B cell (primary cell): ENCODE results near the gene ADAP1. TPM values are rescaled to one million over a fixed set of nuclear protein-coding genes. Genes with fewer than 3 reads are reported as not detected.

Source experiments
- ATAC-seq: fragments of 200-7000 bp; cut with Tn5 transposase; one replicate; pipeline ENCODE4 v1.10.0; 2021; ENCODE audit warnings: low read depth, mild to moderate bottlenecking, moderate number of reproducible peaks, moderate library complexity
- CTCF ChIA-PET: fragments of 350-600 bp; sonication (Branson Sonifier 250); formaldehyde crosslinking; loops from one replicate; lab custom pipeline; 2021; ENCODE audit warnings: antibody characterized with exemption, inconsistent platforms; lab: Charles Lee
- POLR2A ChIA-PET: fragments of 350-600 bp; sonication (Branson Sonifier 250); formaldehyde crosslinking; loops from one replicate; lab custom pipeline; 2021; ENCODE audit warnings: antibody characterized with exemption; lab: Charles Lee
- DNase-seq: peaks from one replicate; pipeline ENCODE4 v3.0.0; 2013
- H2AFZ ChIP-seq: 2 replicates; pipeline ENCODE4 v1.6.1; 2012; ENCODE audit warnings: mild to moderate bottlenecking, low read depth, low read length; ENCODE audit not compliant: insufficient read depth, poor library complexity, severe bottlenecking
- H3K27ac ChIP-seq, 2 donors: 1 replicate in 1 of 2; 2 replicates in 1 of 2; pipeline ENCODE4 v1.5.1; 2012 to 2013; ENCODE audit warnings: low read length in 2 of 2, mild to moderate bottlenecking in 2 of 2, moderate library complexity in 1 of 2
- H3K27me3 ChIP-seq, 4 experiments: fragments of 200-600 bp in 1 of 4; sonication (generic) in 1 of 4; replicated peaks in 1 of 4; 1 replicate in 2 of 4; 2 replicates in 2 of 4; pipeline versions ENCODE4 v1.6.1 to v1.7.0; 2013 to 2016; ENCODE audit warnings: low read length in 3 of 4, mild to moderate bottlenecking in 2 of 4, mixed read lengths in 1 of 4, moderate library complexity in 1 of 4; ENCODE audit not compliant: insufficient read depth in 4 of 4, control insufficient read depth in 3 of 4; ENCODE audit errors: control extremely low read depth in 1 of 4
- H3K36me3 ChIP-seq, 2 experiments: replicated peaks in 1 of 2; 1 replicate in 1 of 2; 2 replicates in 1 of 2; pipeline versions ENCODE4 v1.6.1 to v1.7.1; 2013; ENCODE audit warnings: low read length in 1 of 2; ENCODE audit not compliant: insufficient read depth in 2 of 2, control insufficient read depth in 1 of 2; ENCODE audit errors: control extremely low read depth in 1 of 2, extremely low read depth in 1 of 2
- H3K4me1 ChIP-seq, 2 donors: fragments of 200-600 bp in 1 of 2; sonication (generic) in 1 of 2; 1 replicate in 1 of 2; 2 replicates in 1 of 2; pipeline versions ENCODE4 v1.5.1 to v1.6.1; 2013 to 2017; ENCODE audit warnings: low read length in 2 of 2; ENCODE audit not compliant: control insufficient read depth in 2 of 2, insufficient read depth in 2 of 2
- H3K4me2 ChIP-seq: replicated peaks from 2 replicates; pipeline ENCODE3; 2012; ENCODE audit warnings: mild to moderate bottlenecking, low read depth, low read length; ENCODE audit not compliant: poor library complexity, severe bottlenecking
- H3K4me3 ChIP-seq, 5 experiments: fragments of 200-600 bp in 1 of 5; sonication (generic) in 1 of 5; 1 replicate in 3 of 5; 2 replicates in 2 of 5; pipeline versions ENCODE4 v1.5.1 to v1.7.0; 2011 to 2016; ENCODE audit warnings: low read length in 4 of 5, mild to moderate bottlenecking in 4 of 5, low read depth in 2 of 5, control low read depth in 1 of 5, moderate library complexity in 1 of 5; ENCODE audit not compliant: insufficient read depth in 1 of 5; ENCODE audit errors: control extremely low read depth in 1 of 5, extremely low read depth in 1 of 5
- H3K79me2 ChIP-seq: fragments of 200-600 bp; sonication (generic); one replicate; pipeline ENCODE4 v1.6.0; 2016; ENCODE audit warnings: low read length; ENCODE audit not compliant: control insufficient read depth, insufficient read depth
- H3K9ac ChIP-seq: fragments of 200-600 bp; sonication (generic); 2 replicates; pipeline ENCODE4 v1.6.1; 2017; ENCODE audit warnings: mild to moderate bottlenecking, low read length, moderate library complexity
- H3K9me3 ChIP-seq, 3 donors: one replicate each; pipeline versions ENCODE4 v1.6.1 to v1.7.1; 2013; ENCODE audit warnings: low read length in 2 of 3; ENCODE audit not compliant: control insufficient read depth in 2 of 3, insufficient read depth in 1 of 3; ENCODE audit errors: control extremely low read depth in 1 of 3
- H4K20me1 ChIP-seq: 2 replicates; pipeline ENCODE4 v1.6.0; 2012; ENCODE audit warnings: mild to moderate bottlenecking, low read length; ENCODE audit not compliant: insufficient read depth, control insufficient read depth, poor library complexity, severe bottlenecking
- H3K27ac Mint-ChIP-seq: one replicate; pipeline ENCODE4 v1.8.0; 2021; ENCODE audit warnings: mixed read lengths
- H3K27me3 Mint-ChIP-seq: one replicate; pipeline ENCODE4 v1.8.0; 2021; ENCODE audit warnings: mixed read lengths
- H3K4me1 Mint-ChIP-seq: one replicate; pipeline ENCODE4 v1.8.0; 2021; ENCODE audit warnings: mixed read lengths
- H3K4me3 Mint-ChIP-seq: one replicate; pipeline ENCODE4 v1.8.0; 2021; ENCODE audit warnings: mixed read lengths
- H3K9me3 Mint-ChIP-seq: one replicate; pipeline ENCODE4 v1.8.0; 2022; ENCODE audit warnings: mixed read lengths; ENCODE audit not compliant: insufficient read depth
- CTCF ChIP-seq: fragments of 200-600 bp; IDR thresholded peaks from one replicate; pipeline ENCODE4 v1.8.0; 2022; ENCODE audit warnings: antibody characterized with exemption, mild to moderate bottlenecking
- EZH2 ChIP-seq: IDR thresholded peaks from 2 replicates; pipeline ENCODE4 v1.6.1; 2012; ENCODE audit warnings: borderline replicate concordance, low read depth, mild to moderate bottlenecking, moderate library complexity, low read length; ENCODE audit not compliant: insufficient read depth, poor library complexity, severe bottlenecking
- WGBS: methylation state at CpG from one replicate; pipeline ENCODE4 v1.1.5; 2013; ENCODE audit warnings: missing lambda C conversion rate; ENCODE audit not compliant: insufficient coverage; 5-methylcytosine and 5-hydroxymethylcytosine counted together
- intact Hi-C: fragments of 100-400 bp; cut with micrococcal nuclease; formaldehyde crosslinking; loops from one replicate; pipeline ENCODE4 v1.10.0; 2022
- polyA plus RNA-seq: library from polyadenylated mRNA; depleted of rRNA; stranded (reverse); fragments of >200 nt; gene quantifications from 2 replicates; pipeline ENCODE4 v1.2.3, GENCODE V29; 2012
- total RNA-seq, 2 donors: library from RNA; stranded (reverse); fragments of 120-200 nt in 1 of 2; gene quantifications; 1 replicate in 1 of 2; 2 replicates in 1 of 2; pipeline versions ENCODE4 v1.2.3 to v1.2.4, GENCODE V29; 2013 to 2022

ADAP1 gene
- total and polyA plus RNA-seq, 2 donors (not counting 1 experiment from before 2014, with no cell fraction given), result 10.8 to 12.9 TPM

- Histone ChIP-seq H3K4me3 (no peak overlapping the region), H3K36me3 (no peaks in the 10 kb centered on the region), H3K9me3 (no peaks in the 10 kb centered on the region), H3K27me3 (peaks cover 0 to 40% (median 8%) of the 10 kb centered on the region in 4 experiments), H3K79me2 (no peaks in the 10 kb centered on the region), H3K27ac (no peak overlapping the region), H3K9ac (no peak overlapping the region), H3K4me1 (peaks cover 0 to 9% of the 10 kb centered on the region in 2 donors), H3K4me2 (no peak overlapping the region), H2AFZ (no peak overlapping the region), H4K20me1 (peaks cover 17% of the 10 kb centered on the region)
- ChIA-PET POLR2A (interaction anchor here (0.6 kb wide), 2 partner anchors 86 to 116 kb away, joined by 3 read pairs; no protein-coding TSS in a partner anchor), CTCF (interaction anchor here (1.0 to 1.2 kb wide), 2 partner anchors 77 to 155 kb away, joined by 3 to 5 read pairs; no protein-coding TSS in a partner anchor)
- Mint-ChIP-seq H3K27ac (no peak overlapping the region), H3K4me1 (peaks cover 6% of the 10 kb centered on the region), H3K27me3 (peaks cover 8% of the 10 kb centered on the region), H3K4me3 (no peak overlapping the region), H3K9me3 (no peaks in the 10 kb centered on the region)
- intact Hi-C loops, result no loop called here
- WGBS, result 76% methylated on average over 15 of the region's 15 CpGs
- DNase-seq, result no peak
- no peak for ATAC-seq
- TF ChIP-seq EZH2 (no peak), CTCF (no peak)
Observed at GRCh38 chr7:988963-989529, 34.6 kb upstream of the ADAP1 start.

GRCh38 chr7:988426-988911 lies 34.0 kb upstream of the ADAP1 start:
- CTCF ChIA-PET, result interaction anchor here (1.0 to 1.2 kb wide), 2 partner anchors 77 to 155 kb away, joined by 3 to 5 read pairs; no protein-coding TSS in a partner anchor
- H3K79me2 ChIP-seq, result no peaks in the 10 kb centered on the region
- no peak overlapping the region for H3K9ac ChIP-seq
- ATAC-seq (no peak), DNase-seq (no peak)
- H3K4me2 ChIP-seq, result no peak overlapping the region
- intact Hi-C loops, result no loop called here
- H3K9me3 Mint-ChIP-seq, result no peaks in the 10 kb centered on the region
- no peaks in the 10 kb centered on the region for H3K9me3 ChIP-seq
- peaks cover 8% of the 10 kb centered on the region for H3K27me3 Mint-ChIP-seq
- H2AFZ ChIP-seq, result no peak overlapping the region
- H3K27me3 ChIP-seq, result peaks cover 0 to 38% (median 7%) of the 10 kb centered on the region in 4 experiments
- POLR2A ChIA-PET, result no interaction called here
- H3K36me3 ChIP-seq, result no peaks in the 10 kb centered on the region
- peaks cover 6% of the 10 kb centered on the region for H3K4me1 Mint-ChIP-seq
- TF ChIP-seq CTCF (no peak), EZH2 (no peak)
- H3K27ac ChIP-seq, result no peak overlapping the region
- no peak overlapping the region for H3K4me3 Mint-ChIP-seq
- H4K20me1 ChIP-seq, result peaks cover 14% of the 10 kb centered on the region
- no peak overlapping the region for H3K27ac Mint-ChIP-seq
- no peak overlapping the region for H3K4me3 ChIP-seq
- H3K4me1 ChIP-seq, result peaks cover 0 to 8% of the 10 kb centered on the region in 2 donors
- WGBS, result 22% methylated on average over 24 of the region's 24 CpGs
